CD4-positive, alpha-beta memory T cell (primary cell): ENCODE data around the gene HLA-DOB. TPM values are rescaled to one million over a fixed set of nuclear protein-coding genes. Genes with fewer than 3 reads are reported as not detected.

Experiments
- CTCF ChIA-PET: fragments of 350-600 bp; sonication (Branson Sonifier 250); formaldehyde crosslinking; loops from one replicate; lab custom pipeline; 2021; ENCODE audit warnings: inconsistent platforms; ENCODE audit not compliant: partially characterized antibody; lab: Charles Lee
- POLR2A ChIA-PET: fragments of 350-600 bp; sonication (Branson Sonifier 250); formaldehyde crosslinking; loops from one replicate; lab custom pipeline; 2021; ENCODE audit not compliant: partially characterized antibody; lab: Charles Lee
- DNase-seq, 5 donors: peaks; one replicate each; pipeline versions ENCODE4 v3.0.0 to v3.0.0-alpha.2; 2020 to 2022; ENCODE audit warnings: mixed read lengths in 1 of 5
- H3K27ac ChIP-seq: one replicate; pipeline ENCODE4 v1.7.0; 2013; ENCODE audit warnings: low read depth, low read length
- H3K27me3 ChIP-seq: 2 replicates; pipeline ENCODE4 v1.7.0; 2013; ENCODE audit warnings: mild to moderate bottlenecking, low read length, moderate library complexity; ENCODE audit not compliant: insufficient read depth
- H3K36me3 ChIP-seq: 2 replicates; pipeline ENCODE4 v1.7.0; 2013; ENCODE audit warnings: mild to moderate bottlenecking, low read length, moderate library complexity; ENCODE audit not compliant: insufficient read depth
- H3K4me1 ChIP-seq: 2 replicates; pipeline ENCODE4 v1.7.0; 2013; ENCODE audit warnings: mild to moderate bottlenecking, low read length, moderate library complexity; ENCODE audit not compliant: insufficient read depth
- H3K4me3 ChIP-seq, 2 donors: one replicate each; pipeline ENCODE4 v1.7.0; 2013; ENCODE audit warnings: low read length in 2 of 2, mild to moderate bottlenecking in 1 of 2
- H3K9me3 ChIP-seq, 2 donors: one replicate each; pipeline ENCODE4 v1.7.0; 2013; ENCODE audit warnings: low read length in 2 of 2, control low read depth in 1 of 2; ENCODE audit not compliant: control insufficient read depth in 1 of 2
- H3K27ac Mint-ChIP-seq, 7 donors: one replicate each; pipeline ENCODE4 v1.8.0; 2020 to 2021; ENCODE audit warnings: mixed read lengths in 7 of 7, mild to moderate bottlenecking in 6 of 7, inconsistent platforms in 3 of 7, moderate library complexity in 3 of 7
- H3K27me3 Mint-ChIP-seq, 2 donors: one replicate each; pipeline ENCODE4 v1.8.0; 2020 to 2021; ENCODE audit warnings: mixed read lengths in 2 of 2
- H3K36me3 Mint-ChIP-seq, 2 donors: one replicate each; pipeline ENCODE4 v1.8.0; 2020 to 2021; ENCODE audit warnings: mixed read lengths in 2 of 2, inconsistent platforms in 1 of 2, mild to moderate bottlenecking in 1 of 2
- H3K4me1 Mint-ChIP-seq, 4 donors: one replicate each; pipeline ENCODE4 v1.8.0; 2020 to 2021; ENCODE audit warnings: mixed read lengths in 4 of 4, mild to moderate bottlenecking in 1 of 4
- H3K4me3 Mint-ChIP-seq, 8 donors: one replicate each; pipeline ENCODE4 v1.8.0; 2020 to 2021; ENCODE audit warnings: mixed read lengths in 8 of 8, mild to moderate bottlenecking in 7 of 8, moderate library complexity in 6 of 8, inconsistent platforms in 3 of 8
- H3K9me3 Mint-ChIP-seq, 8 donors: one replicate each; pipeline ENCODE4 v1.8.0; 2020 to 2021; ENCODE audit warnings: mixed read lengths in 8 of 8, mild to moderate bottlenecking in 5 of 8, inconsistent platforms in 3 of 8, moderate library complexity in 1 of 8
- intact Hi-C: fragments of 100-400 bp; cut with micrococcal nuclease; formaldehyde crosslinking; loops from one replicate; pipeline ENCODE4 v1.15.1; 2023
- polyA plus RNA-seq, 2 donors: library from polyadenylated mRNA; unstranded; fragments of 300-500 nt; fragmentation: Illumina TruSeq; gene quantifications; one replicate each; pipeline ENCODE4 v1.2.3, GENCODE V29; 2021
- total RNA-seq, 2 experiments: library from RNA; stranded (reverse); gene quantifications; one replicate each; pipeline ENCODE4 v1.2.3, GENCODE V29; 2021

The HLA-DOB gene
- total and polyA plus RNA-seq, 4 experiments from 2014 or later: 0.22 to 2.8 (median 0.86) TPM

DNA sequence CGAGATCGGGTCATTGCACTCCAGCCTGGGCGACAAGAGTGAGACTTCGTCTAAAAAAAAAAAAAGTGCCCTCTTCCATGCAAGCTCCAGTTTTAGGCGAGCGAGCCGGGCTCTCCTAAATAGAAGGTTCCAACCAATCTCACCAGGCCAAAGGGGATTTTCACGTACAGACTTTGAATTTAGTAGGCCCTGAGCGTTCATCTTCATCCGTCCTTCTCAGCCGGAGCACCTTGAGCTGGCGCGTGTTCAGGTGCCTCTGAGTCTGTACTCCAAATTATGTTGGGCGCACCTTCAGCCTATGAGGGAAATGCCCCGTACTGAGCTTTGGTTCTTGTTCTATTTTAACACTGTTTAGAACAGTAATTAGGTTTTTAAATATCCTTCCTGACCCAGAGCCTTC is 22.6 kb upstream of the HLA-DOB start:
- H3K27ac Mint-ChIP-seq: peak overlapping the region; percentile 93 to 100 (median 99)
- CTCF ChIA-PET: interaction anchor here (0.9 to 11.2 kb wide), 13 partner anchors 8 to 145 kb away, joined by 3 to 480 read pairs (median 23); partner anchors contain the start of genes HLA-DMA, PSMB9 and TAP1

DNA sequence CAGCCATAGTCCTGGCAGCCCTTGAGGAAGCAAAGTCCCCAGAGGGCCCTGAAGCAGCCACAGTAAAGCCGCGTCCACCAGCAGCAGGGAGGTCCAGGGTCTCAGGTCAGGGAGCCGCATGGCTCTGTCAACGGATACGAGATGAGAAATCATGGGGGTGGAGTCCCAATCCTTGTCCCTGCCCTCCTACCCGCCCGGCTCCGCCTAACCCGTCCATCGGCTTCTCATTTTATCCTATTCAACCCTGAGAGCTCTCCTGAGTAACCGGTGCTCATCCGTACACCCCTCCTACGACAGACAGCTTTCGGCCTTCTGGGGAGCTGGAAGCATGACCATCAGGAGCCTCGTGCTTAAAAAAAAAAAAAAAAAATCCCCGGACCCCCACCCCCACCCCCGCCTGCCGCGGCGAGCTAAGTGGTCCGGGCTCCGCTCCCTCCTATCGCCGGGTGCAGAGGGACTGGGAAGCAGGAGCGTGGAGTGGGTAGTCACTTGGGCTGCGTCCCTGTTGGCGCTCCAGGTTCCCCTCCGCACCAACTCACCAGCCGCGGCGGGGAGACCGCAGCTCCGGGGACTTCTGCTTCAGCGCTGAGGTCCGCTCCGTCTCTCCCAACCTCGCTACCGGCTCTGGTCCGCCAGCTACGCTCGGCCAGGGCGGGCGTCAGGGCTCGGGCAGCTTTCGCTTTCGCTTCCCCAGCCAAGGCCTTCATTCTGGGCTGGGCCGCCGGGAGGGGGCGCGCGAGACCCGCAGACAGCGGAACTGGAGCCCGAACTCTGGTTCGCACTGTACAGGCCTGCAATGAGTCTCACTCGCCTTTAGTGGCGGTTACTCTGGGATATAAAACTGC is 21.5 kb upstream of the HLA-DOB start, which contains the start of gene TAP2:
Gene TAP2, minus strand, starts transcription at position 626 of the 845 bp plus-strand sequence. Its CDS starts 506 bp downstream, at position 120.
- POLR2A ChIA-PET: interaction anchor here (0.6 to 11.6 kb wide), 24 partner anchors 8 to 867 kb away, joined by 3 to 1160 read pairs (median 5); partner anchors contain the start of genes B3GALT4, BRD2, DXO and HLA-DMA
- intact Hi-C loops: loop anchor here (1.0 kb wide), 2 partner anchors 16 to 30 kb away; partner anchors contain the start of gene PSMB9

More for the DNA sequence above, 22.6 kb upstream of the HLA-DOB start:
- peaks cover 56 to 97% (median 68%) of the 10 kb centered on the region in 4 donors for H3K4me1 Mint-ChIP-seq
- POLR2A ChIA-PET: interaction anchor here (1.1 to 11.6 kb wide), 11 partner anchors 11 to 145 kb away, joined by 3 to 1160 read pairs (median 15); partner anchors contain the start of genes BRD2, HLA-DMB, PSMB9 and TAP1
- peaks cover 52 to 76% of the 10 kb centered on the region in 2 donors for H3K36me3 Mint-ChIP-seq
- no peaks in the 10 kb centered on the region for H3K27me3 ChIP-seq
- no peaks in the 10 kb centered on the region for H3K27me3 Mint-ChIP-seq
- H3K9me3 Mint-ChIP-seq: no peaks in the 10 kb centered on the region
- no peaks in the 10 kb centered on the region for H3K9me3 ChIP-seq
- no peak overlapping the region for H3K4me3 ChIP-seq
- no peak for DNase-seq
- H3K4me1 ChIP-seq: peaks cover 73% of the 10 kb centered on the region
- H3K27ac ChIP-seq: peak overlapping the region; percentile 99
- peak overlapping the region in 5 of 8 donors; percentile 24 to 97 (median 92) for H3K4me3 Mint-ChIP-seq
- H3K36me3 ChIP-seq: peaks cover 32% of the 10 kb centered on the region
- intact Hi-C loops: no loop called here

DNA sequence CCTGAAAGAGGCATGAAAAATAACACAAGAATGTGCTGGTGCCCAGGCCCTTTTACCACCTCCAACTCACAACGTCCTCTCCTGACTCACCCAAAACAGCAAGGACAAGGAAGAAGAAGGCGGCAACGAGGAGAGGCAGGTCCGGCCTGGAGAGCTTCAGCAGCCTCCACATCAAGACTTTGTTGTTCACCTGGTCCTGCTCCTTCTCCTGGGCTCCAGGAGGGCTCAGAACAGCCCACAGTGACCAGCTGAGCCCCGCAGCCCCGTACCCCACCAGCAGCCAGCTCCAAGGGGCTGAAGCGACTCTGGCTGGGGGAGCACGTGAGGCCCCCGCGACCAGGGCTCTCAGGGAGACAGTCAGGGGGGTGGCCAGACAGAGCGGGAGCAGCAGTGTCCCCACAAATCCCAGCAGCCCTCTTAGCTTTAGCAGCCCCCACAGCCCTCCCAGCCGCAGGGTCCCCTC is 20.9 kb upstream of the HLA-DOB start:
- POLR2A ChIA-PET: interaction anchor here (0.8 to 11.6 kb wide), 20 partner anchors 8 to 238 kb away, joined by 3 to 1160 read pairs (median 6); partner anchors contain the start of genes BRD2, HLA-DMA, HLA-DMB and HLA-DPB1
- no peaks in the 10 kb centered on the region for H3K27me3 ChIP-seq
- H3K27ac ChIP-seq: peak overlapping the region; percentile 99
- Mint-ChIP-seq H3K27ac (peak overlapping the region; percentile 92 to 100 (median 95)), H3K4me3 (peak overlapping the region; percentile 91 to 97 (median 93)), H3K9me3 (no peaks in the 10 kb centered on the region), H3K27me3 (no peaks in the 10 kb centered on the region), H3K36me3 (peaks cover 63 to 77% of the 10 kb centered on the region in 2 donors), H3K4me1 (peaks cover 67 to 93% (median 78%) of the 10 kb centered on the region in 4 donors)
- H3K36me3 ChIP-seq: peaks cover 40% of the 10 kb centered on the region
- no peak for DNase-seq
- peak overlapping the region; percentile 58 to 74 for H3K4me3 ChIP-seq
- intact Hi-C loops: loop anchor here (1.0 kb wide), 2 partner anchors 17 to 31 kb away; partner anchors contain the start of gene PSMB9
- CTCF ChIA-PET: interaction anchor here (0.9 to 11.2 kb wide), 23 partner anchors 9 to 424 kb away, joined by 3 to 480 read pairs (median 7); partner anchors contain the start of genes BRD2, HLA-DMA, PSMB9 and TAP1
- no peaks in the 10 kb centered on the region for H3K9me3 ChIP-seq
- H3K4me1 ChIP-seq: peaks cover 81% of the 10 kb centered on the region

More for the DNA sequence above, 21.5 kb upstream of the HLA-DOB start, which contains the start of gene TAP2:
- no peaks in the 10 kb centered on the region for H3K27me3 ChIP-seq
- no peaks in the 10 kb centered on the region for H3K9me3 ChIP-seq
- H3K36me3 ChIP-seq: peaks cover 35% of the 10 kb centered on the region
- peaks cover 83% of the 10 kb centered on the region for H3K4me1 ChIP-seq
- Mint-ChIP-seq H3K4me1 (peaks cover 66 to 99% (median 78%) of the 10 kb centered on the region in 4 donors), H3K27ac (peak within 1 kb of the TSS; percentile 93 to 100 (median 99)), H3K36me3 (peaks cover 62 to 77% of the 10 kb centered on the region in 2 donors), H3K9me3 (no peaks in the 10 kb centered on the region), H3K4me3 (peak within 1 kb of the TSS; percentile 91 to 97 (median 93)), H3K27me3 (no peaks in the 10 kb centered on the region)
- H3K4me3 ChIP-seq: peak within 1 kb of the TSS; percentile 58 to 74
- peak within 1 kb of the TSS; percentile 99 for H3K27ac ChIP-seq
- CTCF ChIA-PET: interaction anchor here (0.6 to 11.2 kb wide), 32 partner anchors 9 to 643 kb away, joined by 3 to 480 read pairs (median 6); partner anchors contain the start of genes BRD2, HLA-DMA, PSMB9 and TAP1
- peak; percentile 95 to 99 (median 96) for DNase-seq

GRCh38 chr6:32836873-32837272 is 20.1 kb upstream of the HLA-DOB start:
- Histone ChIP-seq H3K4me1 (peaks cover 73% of the 10 kb centered on the region), H3K36me3 (peaks cover 40% of the 10 kb centered on the region), H3K27ac (no peak overlapping the region), H3K4me3 (no peak overlapping the region), H3K27me3 (no peaks in the 10 kb centered on the region), H3K9me3 (no peaks in the 10 kb centered on the region)
- Mint-ChIP-seq H3K36me3 (peaks cover 64 to 79% of the 10 kb centered on the region in 2 donors), H3K9me3 (no peaks in the 10 kb centered on the region), H3K27ac (peak overlapping the region; percentile 63 to 100 (median 95)), H3K4me1 (peaks cover 60 to 85% (median 73%) of the 10 kb centered on the region in 4 donors), H3K27me3 (no peaks in the 10 kb centered on the region), H3K4me3 (peak overlapping the region; percentile 53 to 97 (median 93))
- no peak for DNase-seq
- CTCF ChIA-PET: interaction anchor here (2.3 to 11.2 kb wide), 3 partner anchors 10 to 31 kb away, joined by 34 to 480 read pairs (median 263); partner anchors contain the start of genes PSMB9 and TAP1
- POLR2A ChIA-PET: interaction anchor here (3.5 to 11.6 kb wide), 4 partner anchors 23 to 136 kb away, joined by 15 to 1160 read pairs (median 410); partner anchors contain the start of genes BRD2, PSMB9 and TAP1
- intact Hi-C loops: no loop called here

GRCh38 chr6:32835167-32835893 is 18.5 kb upstream of the HLA-DOB start:
- H3K4me1 Mint-ChIP-seq: peaks cover 49 to 75% (median 61%) of the 10 kb centered on the region in 4 donors
- peak overlapping the region in 6 of 7 donors; percentile 51 to 99 (median 66) for H3K27ac Mint-ChIP-seq

GRCh38 chr6:32833664-32834063 is 16.9 kb upstream of the HLA-DOB start:
- DNase-seq: no peak
- CTCF ChIA-PET: interaction anchor here (1.6 kb wide), 1 partner anchor 11 kb away, joined by 3 read pairs; no protein-coding TSS in a partner anchor
- H3K27me3 Mint-ChIP-seq: no peaks in the 10 kb centered on the region
- H3K36me3 ChIP-seq: peaks cover 65% of the 10 kb centered on the region
- H3K27ac Mint-ChIP-seq: peak overlapping the region in 4 of 7 donors; percentile 2 to 65 (median 50)
- H3K4me1 ChIP-seq: peaks cover 41% of the 10 kb centered on the region
- H3K9me3 ChIP-seq: no peaks in the 10 kb centered on the region
- no peaks in the 10 kb centered on the region for H3K27me3 ChIP-seq
- H3K36me3 Mint-ChIP-seq: peaks cover 76 to 93% of the 10 kb centered on the region in 2 donors
- H3K4me1 Mint-ChIP-seq: peaks cover 42 to 60% (median 48%) of the 10 kb centered on the region in 4 donors
- POLR2A ChIA-PET: interaction anchor here (2.9 kb wide), 1 partner anchor 11 kb away, joined by 19 read pairs; the partner anchor contains the start of gene PSMB8
- peak overlapping the region in 1 of 8 donors; percentile 28 for H3K4me3 Mint-ChIP-seq
- no peak overlapping the region for H3K4me3 ChIP-seq
- intact Hi-C loops: no loop called here
- H3K27ac ChIP-seq: no peak overlapping the region
- no peaks in the 10 kb centered on the region for H3K9me3 Mint-ChIP-seq

More at GRCh38 chr6:32835167-32835893, 18.5 kb upstream of the HLA-DOB start:
- no peak for DNase-seq
- Mint-ChIP-seq H3K27me3 (no peaks in the 10 kb centered on the region), H3K4me3 (peak overlapping the region in 4 of 8 donors; percentile 46 to 61 (median 52)), H3K36me3 (peaks cover 67 to 80% of the 10 kb centered on the region in 2 donors), H3K9me3 (no peaks in the 10 kb centered on the region)
- H3K4me1 ChIP-seq: peaks cover 57% of the 10 kb centered on the region
- H3K4me3 ChIP-seq: no peak overlapping the region
- H3K36me3 ChIP-seq: peaks cover 49% of the 10 kb centered on the region
- POLR2A ChIA-PET: interaction anchor here (0.6 to 2.9 kb wide), 4 partner anchors 10 to 137 kb away, joined by 3 to 19 read pairs (median 4); partner anchors contain the start of genes PSMB8, PSMB9 and TAP1
- H3K9me3 ChIP-seq: no peaks in the 10 kb centered on the region
- H3K27ac ChIP-seq: no peak overlapping the region
- no peaks in the 10 kb centered on the region for H3K27me3 ChIP-seq
- CTCF ChIA-PET: interaction anchor here (1.0 to 1.9 kb wide), 2 partner anchors 32 to 149 kb away, joined by 4 to 13 read pairs; no protein-coding TSS in a partner anchor
- intact Hi-C loops: no loop called here
